GM12878 (cell line): ENCODE measurements around the gene DNASE1L3. TPM values are rescaled to one million over a fixed set of nuclear protein-coding genes. Genes with fewer than 3 reads are reported as not detected.

ENCODE experiments used
- BACH1 ChIP-seq: fragments of 450-650 bp; IDR thresholded peaks from 2 replicates; pipeline ENCODE4 v1.6.1; 2017; ENCODE audit warnings: mild to moderate bottlenecking, borderline replicate concordance
- CBX5 ChIP-seq: sonication (generic); IDR thresholded peaks from 2 replicates; pipeline ENCODE4 v1.6.1; 2016; ENCODE audit warnings: low read depth, moderate library complexity, mild to moderate bottlenecking, inconsistent platforms
- CEBPB ChIP-seq, 2 experiments: fragments of 150-350 bp in 1 of 2; IDR thresholded peaks; 2 replicates each; pipeline ENCODE4 v1.6.1; 2012 to 2014; ENCODE audit warnings: low read depth in 2 of 2, low read length in 2 of 2, borderline replicate concordance in 1 of 2, inconsistent platforms in 1 of 2
- E4F1 ChIP-seq: fragments of 450-650 bp; IDR thresholded peaks from 2 replicates; pipeline ENCODE4 v1.6.1; 2018; ENCODE audit warnings: borderline replicate concordance, mild to moderate bottlenecking; ENCODE audit not compliant: partially characterized antibody
- EP300 ChIP-seq, 2 experiments: fragments of 150-350 bp in 1 of 2; IDR thresholded peaks; 2 replicates each; pipeline ENCODE4 v1.6.1; 2011 to 2012; ENCODE audit warnings: low read depth in 2 of 2, low read length in 2 of 2, borderline replicate concordance in 1 of 2, improper control_type of control experiment in 1 of 2, inconsistent platforms in 1 of 2; ENCODE audit not compliant: control insufficient read depth in 1 of 2
- ESRRA ChIP-seq: IDR thresholded peaks from 2 replicates; pipeline ENCODE4 v1.6.1; 2012; ENCODE audit warnings: mild to moderate bottlenecking, low read length, improper control_type of control experiment
- NKRF ChIP-seq: fragments of 450-650 bp; conservative IDR thresholded peaks from 2 replicates; pipeline ENCODE4 v1.6.1; 2017; ENCODE audit warnings: mild to moderate bottlenecking, moderate library complexity
- NR2C1 ChIP-seq: fragments of 450-650 bp; IDR thresholded peaks from 2 replicates; pipeline ENCODE4 v1.6.1; 2017; ENCODE audit warnings: antibody characterized with exemption, mild to moderate bottlenecking, moderate library complexity
- NR2F1 ChIP-seq: fragments of 450-650 bp; conservative IDR thresholded peaks from 2 replicates; pipeline ENCODE4 v1.6.1; 2017; ENCODE audit warnings: mild to moderate bottlenecking
- PAX5 ChIP-seq: IDR thresholded peaks from 2 replicates; pipeline ENCODE4 v1.6.1; 2011; ENCODE audit warnings: low read depth, low read length, borderline replicate concordance
- RAD21 ChIP-seq: IDR thresholded peaks from 2 replicates; pipeline ENCODE4 v1.6.1; 2011; ENCODE audit warnings: mild to moderate bottlenecking, low read depth, low read length, moderate library complexity; ENCODE audit not compliant: insufficient read depth
- RELB ChIP-seq: fragments of 450-650 bp; IDR thresholded peaks from 2 replicates; pipeline ENCODE4 v1.6.1; 2017; ENCODE audit warnings: low read depth, mild to moderate bottlenecking, moderate library complexity
- SMAD1 ChIP-seq: fragments of 450-650 bp; IDR thresholded peaks from 2 replicates; pipeline ENCODE4 v1.6.1; 2018; ENCODE audit warnings: mild to moderate bottlenecking, low read depth; ENCODE audit not compliant: partially characterized antibody
- TARDBP ChIP-seq: IDR thresholded peaks from 2 replicates; pipeline ENCODE4 v1.6.1; 2016; ENCODE audit warnings: borderline replicate concordance
- ZBTB4 ChIP-seq: fragments of 450-650 bp; formaldehyde crosslinking; IDR thresholded peaks from 2 replicates; pipeline ENCODE4 v1.4.0; 2022; ENCODE audit warnings: mild to moderate bottlenecking, moderate library complexity
- ZNF217 ChIP-seq: fragments of 450-650 bp; IDR thresholded peaks from 2 replicates; pipeline ENCODE4 v1.6.1; 2017; ENCODE audit warnings: antibody characterized with exemption, mild to moderate bottlenecking
- ZSCAN29 ChIP-seq: fragments of 450-650 bp; IDR thresholded peaks from 2 replicates; pipeline ENCODE4 v1.6.1; 2017; ENCODE audit warnings: mild to moderate bottlenecking, moderate library complexity
- polyA plus RNA-seq, 11 experiments: library from polyadenylated mRNA; depleted of rRNA in 4 of 11; unstranded in 6 of 11; stranded (reverse) in 5 of 11; fragments of >200 nt; fragmentation: Nextera tagmentation in 4 of 11; fragmentation: Illumina TruSeq in 1 of 11; extraction: Ambion mirVana in 4 of 11; extraction: Trizol in 1 of 11; gene quantifications; 1 replicate in 1 of 11; 2 replicates in 10 of 11; pipeline versions ENCODE4 v1.2.1 to v1.2.3, GENCODE V29; 2011 to 2016; ENCODE audit warnings: inconsistent platforms in 2 of 11, missing spikeins in 2 of 11, low read depth in 1 of 11
- total RNA-seq, 4 experiments: library from RNA; depleted of rRNA in 3 of 4; stranded (reverse); fragments of >200 nt in 3 of 4; fragmentation: Illumina TruSeq in 1 of 4; extraction: Trizol in 1 of 4; gene quantifications; 2 replicates each; pipeline versions ENCODE4 v1.2.1 to v1.2.3, GENCODE V29; 2013 to 2021

DNASE1L3 gene
- total and polyA plus RNA-seq, 10 of the 15 experiments (the other 5 are each of a cell fraction or from before 2014, with no cell fraction given): 3.2 to 72.1 (median 6.3) TPM

DNA sequence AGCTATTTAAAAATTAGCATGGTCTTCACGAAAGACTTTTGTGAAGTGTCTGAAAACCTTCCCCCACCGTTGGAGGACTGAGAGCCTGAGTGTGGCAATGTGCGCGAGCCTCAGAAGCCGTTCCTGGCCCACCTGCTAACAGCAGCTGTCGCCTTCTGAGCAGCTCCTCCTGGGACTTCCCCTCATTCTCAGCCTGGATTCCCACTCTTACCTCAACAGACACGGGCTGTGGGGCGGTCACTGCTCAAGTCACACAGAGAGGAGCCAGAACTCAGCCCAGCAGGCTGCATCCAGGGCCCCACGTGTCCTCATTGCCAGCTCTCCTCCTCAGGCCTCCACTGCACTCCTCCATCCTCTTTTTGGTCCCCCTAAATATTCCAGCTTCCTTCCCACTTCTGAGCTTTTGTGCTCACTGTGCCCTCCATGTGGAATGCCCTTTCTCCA lies 7.8 kb downstream of the DNASE1L3 start (continued):
- TF ChIP-seq RELB: peak; percentile 75; the same call in 1 of the 2 replicates
- TF ChIP-seq NR2F1: 0 out of 2 replicates have a peak, but pooled peaks have one; percentile 19
- peak in 1 of 2 experiments; percentile 70; a peak in 3 of 4 replicates for TF ChIP-seq EP300 (IDR thresholded peaks at IDR 0.05; ENCODE audit: borderline replicate concordance in 1 of 2, control insufficient read depth in 1 of 2, low read depth in 2 of 2, low read length in 2 of 2)
- peak; percentile 75; the same call in 1 of the 2 replicates for TF ChIP-seq BACH1
- TF ChIP-seq SMAD1: no peak
- TF ChIP-seq NKRF: no peak
- no peak for TF ChIP-seq E4F1
- TF ChIP-seq PAX5: peak; percentile 64; the same call in 1 of the 2 replicates
- no peak for TF ChIP-seq ZNF217
- TF ChIP-seq ESRRA: 0 out of 2 replicates have a peak, but pooled peaks have one; percentile 29
- no peak for TF ChIP-seq ZSCAN29
- TF ChIP-seq CBX5: no peak
- TF ChIP-seq NR2C1: no peak
- TF ChIP-seq ZBTB4 (CRISPR knock-in tag): 0 out of 2 replicates have a peak, but pooled peaks have one; percentile 51
- 0 out of 2 replicates have a peak, but pooled peaks have one; percentile 25 for TF ChIP-seq TARDBP
- peak; percentile 15; the same call in 1 of the 2 replicates for TF ChIP-seq RAD21
- TF ChIP-seq CEBPB (IDR thresholded peaks at IDR 0.05; ENCODE audit: borderline replicate concordance in 1 of 2, low read depth in 2 of 2, low read length in 2 of 2): no peak
